ENCODE data around the gene RNH1.

GRCh38 chr11:506995-507726, at the start of gene RNH1:
- no peak for TF ChIP-seq CTCF (IDR thresholded peaks at IDR 0.05; ENCODE audit: low read depth, low read length)
- TF ChIP-seq POLR2A (IDR thresholded peaks at IDR 0.05; ENCODE audit: extremely low read depth, insufficient read length): peak; percentile 70
- no peak for TF ChIP-seq MAX (IDR thresholded peaks at IDR 0.05; ENCODE audit: low read depth, low read length)
